SH-SY5Y (cell line): ENCODE results near the gene PAQR3.

Experiments used
- GATA2 ChIP-seq: IDR thresholded peaks from 2 replicates; pipeline ENCODE4 v1.6.1; 2011; ENCODE audit warnings: mild to moderate bottlenecking, low read depth, low read length
- GATA3 ChIP-seq: IDR thresholded peaks from 2 replicates; pipeline ENCODE4 v1.6.1; 2011; ENCODE audit warnings: low read depth, mild to moderate bottlenecking, low read length, moderate library complexity

GRCh38 chr4:78907638-78908037 is 31.6 kb downstream of the PAQR3 start:
- no peak for TF ChIP-seq GATA3
- TF ChIP-seq GATA2, result no peak
